PC-3 (cell line): ENCODE data around the gene SLC9A8. TPM values are rescaled to one million over a fixed set of nuclear protein-coding genes. Genes with fewer than 3 reads are reported as not detected.

ENCODE experiments used
- ATAC-seq: fragments of 200-7000 bp; cut with Tn5 transposase; 2 replicates; pipeline ENCODE4 v1.9.1; 2020; ENCODE audit warnings: mild to moderate bottlenecking, moderate library complexity
- BruUV-seq: library from RNA; stranded (reverse); fragments of 400-500 nt; replicated peaks from 2 replicates; lab custom pipeline; 2021; lab: Mats Ljungman, UMichigan
- CTCF ChIA-PET: fragments of 300-600 bp; sonication (Branson Sonifier 250); formaldehyde crosslinking; loops from one replicate; lab custom pipeline; 2022; ENCODE audit warnings: antibody characterized with exemption; lab: Charles Lee
- POLR2A ChIA-PET: fragments of 300-600 bp; sonication (Branson Sonifier 250); formaldehyde crosslinking; loops from one replicate; lab custom pipeline; 2022; ENCODE audit warnings: antibody characterized with exemption; ENCODE audit not compliant: unreplicated experiment; lab: Charles Lee
- DNase-seq: peaks from one replicate; pipeline ENCODE4 v3.0.0-alpha.2; 2015
- H2AFZ ChIP-seq: fragments of 300-600 bp; sonication (generic); 2 replicates; pipeline ENCODE4 v1.6.0; 2016; ENCODE audit warnings: antibody characterized with exemption, low read length
- H3F3A ChIP-seq: fragments of 300-600 bp; sonication (generic); one replicate; pipeline ENCODE4 v1.6.0; 2017; ENCODE audit warnings: antibody characterized with exemption, low read length, control low read depth, mild to moderate bottlenecking; ENCODE audit not compliant: unreplicated experiment
- H3K27ac ChIP-seq: fragments of 300-600 bp; sonication (generic); 2 replicates; pipeline ENCODE4 v1.5.1; 2016; ENCODE audit warnings: mild to moderate bottlenecking, low read length
- H3K27me3 ChIP-seq: fragments of 300-600 bp; sonication (generic); 2 replicates; pipeline ENCODE4 v1.6.1; 2016; ENCODE audit warnings: low read length, mixed read lengths
- H3K36me3 ChIP-seq: fragments of 300-600 bp; sonication (generic); 2 replicates; pipeline ENCODE4 v1.6.1; 2016; ENCODE audit warnings: low read depth, mixed run types, low read length, mixed read lengths
- H3K4me1 ChIP-seq: fragments of 300-600 bp; sonication (generic); 2 replicates; pipeline ENCODE4 v1.5.1; 2016; ENCODE audit warnings: low read length; ENCODE audit not compliant: insufficient read depth
- H3K4me2 ChIP-seq: fragments of 300-600 bp; sonication (generic); 2 replicates; pipeline ENCODE4 v1.6.0; 2016; ENCODE audit warnings: low read length
- H3K4me3 ChIP-seq: fragments of 300-600 bp; sonication (generic); 2 replicates; pipeline ENCODE4 v1.5.1; 2016; ENCODE audit warnings: mild to moderate bottlenecking, low read length, mixed read lengths
- H3K79me2 ChIP-seq: fragments of 300-600 bp; sonication (generic); 2 replicates; pipeline ENCODE4 v1.6.1; 2017; ENCODE audit warnings: low read length, mixed read lengths
- H3K9ac ChIP-seq: fragments of 300-600 bp; sonication (generic); 2 replicates; pipeline ENCODE4 v1.6.0; 2016; ENCODE audit warnings: mild to moderate bottlenecking, low read length
- H3K9me2 ChIP-seq: fragments of 300-600 bp; sonication (generic); replicated peaks from 2 replicates; pipeline ENCODE4 v1.6.1; 2016; ENCODE audit warnings: mixed run types, low read length, mixed read lengths
- H3K9me3 ChIP-seq: fragments of 300-600 bp; sonication (generic); 2 replicates; pipeline ENCODE4 v1.6.1; 2016; ENCODE audit warnings: low read length, mixed read lengths
- H4K20me1 ChIP-seq: fragments of 300-600 bp; sonication (generic); 2 replicates; pipeline ENCODE4 v1.6.1; 2016; ENCODE audit warnings: low read length, mixed read lengths
- EZH2 ChIP-seq: fragments of 300-600 bp; sonication (generic); IDR thresholded peaks from one replicate; pipeline ENCODE4 v1.6.1; 2017; ENCODE audit warnings: antibody characterized with exemption, mild to moderate bottlenecking, low read length; ENCODE audit not compliant: unreplicated experiment
- EZH2phosphoT487 ChIP-seq: fragments of 300-600 bp; sonication (generic); IDR thresholded peaks from 2 replicates; pipeline ENCODE4 v1.6.1; 2018; ENCODE audit warnings: mild to moderate bottlenecking, antibody characterized with exemption, low read length, borderline replicate concordance
- intact Hi-C: fragments of 100-400 bp; cut with micrococcal nuclease; formaldehyde crosslinking; loops from 2 replicates; pipeline ENCODE4 v1.9.0; 2023
- total RNA-seq: library from RNA; depleted of rRNA; stranded (reverse); fragments of >200 nt; gene quantifications from 2 replicates; pipeline ENCODE4 v1.2.3, GENCODE V29; 2014
- TF ChIP-seq, protein P1 (sequence below): fragments of 300-600 bp; sonication (generic); conservative IDR thresholded peaks from 2 replicates; pipeline ENCODE4 v1.5.1; 2017; ENCODE audit warnings: antibody characterized with exemption, low read depth, mild to moderate bottlenecking, low read length

Gene SLC9A8
- total RNA-seq, 1 experiment from 2014 or later: 13.1 TPM

DNA sequence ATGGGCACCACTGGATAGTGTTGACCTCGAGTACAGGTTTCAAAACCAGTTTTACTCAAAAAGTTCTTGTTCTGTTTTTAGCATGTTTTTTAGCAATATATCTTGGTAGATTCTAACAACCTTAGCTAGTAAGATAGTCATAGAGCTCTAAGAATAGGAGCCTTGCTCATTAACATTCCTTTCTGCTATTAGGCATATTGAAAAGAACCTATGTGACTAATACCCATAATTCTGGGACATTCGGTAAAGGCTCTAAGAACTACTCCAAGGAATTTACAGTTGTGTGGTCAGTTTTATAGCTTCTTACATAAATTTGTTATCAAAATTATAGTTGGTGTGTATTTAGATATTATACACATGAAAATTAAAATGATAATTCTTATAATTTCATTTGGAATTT, 11.6 kb downstream of the SLC9A8 start:
- no TSS peak for BruUV-seq
- H3F3A ChIP-seq: no peaks in the 10 kb centered on the region
- H3K9me3 ChIP-seq: no peaks in the 10 kb centered on the region
- no peak for TF ChIP-seq EZH2
- no peak for TF ChIP-seq EZH2phosphoT487
- TF ChIP-seq, protein P1, sequence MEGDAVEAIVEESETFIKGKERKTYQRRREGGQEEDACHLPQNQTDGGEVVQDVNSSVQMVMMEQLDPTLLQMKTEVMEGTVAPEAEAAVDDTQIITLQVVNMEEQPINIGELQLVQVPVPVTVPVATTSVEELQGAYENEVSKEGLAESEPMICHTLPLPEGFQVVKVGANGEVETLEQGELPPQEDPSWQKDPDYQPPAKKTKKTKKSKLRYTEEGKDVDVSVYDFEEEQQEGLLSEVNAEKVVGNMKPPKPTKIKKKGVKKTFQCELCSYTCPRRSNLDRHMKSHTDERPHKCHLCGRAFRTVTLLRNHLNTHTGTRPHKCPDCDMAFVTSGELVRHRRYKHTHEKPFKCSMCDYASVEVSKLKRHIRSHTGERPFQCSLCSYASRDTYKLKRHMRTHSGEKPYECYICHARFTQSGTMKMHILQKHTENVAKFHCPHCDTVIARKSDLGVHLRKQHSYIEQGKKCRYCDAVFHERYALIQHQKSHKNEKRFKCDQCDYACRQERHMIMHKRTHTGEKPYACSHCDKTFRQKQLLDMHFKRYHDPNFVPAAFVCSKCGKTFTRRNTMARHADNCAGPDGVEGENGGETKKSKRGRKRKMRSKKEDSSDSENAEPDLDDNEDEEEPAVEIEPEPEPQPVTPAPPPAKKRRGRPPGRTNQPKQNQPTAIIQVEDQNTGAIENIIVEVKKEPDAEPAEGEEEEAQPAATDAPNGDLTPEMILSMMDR: no peak
- peak; percentile 22 for DNase-seq
- H2AFZ ChIP-seq: no peak overlapping the region
- H3K27me3 ChIP-seq: no peaks in the 10 kb centered on the region
- no peaks in the 10 kb centered on the region for H4K20me1 ChIP-seq
- peak; percentile 83 for ATAC-seq
- no peak overlapping the region for H3K4me3 ChIP-seq
- H3K9me2 ChIP-seq: no peaks in the 10 kb centered on the region
- H3K4me2 ChIP-seq: no peak overlapping the region
- H3K79me2 ChIP-seq: no peaks in the 10 kb centered on the region
- CTCF ChIA-PET: interaction anchor here (0.5 kb wide), 1 partner anchor 198 kb away, joined by 3 read pairs; no protein-coding TSS in a partner anchor
- H3K36me3 ChIP-seq: peaks cover 23% of the 10 kb centered on the region
- intact Hi-C loops: loop anchor here (5.0 kb wide), 1 partner anchor 147 kb away; no protein-coding TSS in a partner anchor
- H3K27ac ChIP-seq: no peak overlapping the region
- no peak overlapping the region for H3K9ac ChIP-seq
- H3K4me1 ChIP-seq: peaks cover 14% of the 10 kb centered on the region; the same call in 1 of the 2 replicates
- POLR2A ChIA-PET: no interaction called here

DNA sequence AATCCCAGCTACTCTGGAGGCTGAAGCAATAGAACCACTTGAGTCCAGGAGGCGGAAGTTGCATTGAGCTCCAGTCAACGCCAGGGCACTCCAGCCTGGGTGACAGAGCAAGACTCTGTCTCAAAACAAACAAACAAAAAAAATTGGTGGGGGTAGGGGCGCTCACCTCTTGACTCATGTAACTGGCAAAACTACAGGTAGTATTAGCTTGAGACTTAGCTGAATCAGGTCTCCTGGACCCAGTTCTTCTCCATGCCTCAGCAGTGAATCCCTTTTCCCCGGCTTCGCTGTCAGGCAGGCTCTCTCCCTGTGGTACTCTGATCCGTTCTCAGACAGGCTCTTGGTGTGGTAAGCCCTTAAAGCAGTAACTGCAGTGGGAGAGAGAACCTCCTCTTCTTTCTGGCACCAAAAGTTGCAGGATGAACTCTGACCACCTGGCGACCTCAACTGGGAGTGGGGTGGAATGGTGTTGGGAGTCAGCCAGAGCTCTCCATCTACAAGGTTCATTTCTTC, 12.9 kb downstream of the SLC9A8 start:
- no peak overlapping the region for H3K4me2 ChIP-seq
- intact Hi-C loops: no loop called here
- H3K27ac ChIP-seq: no peak overlapping the region
- DNase-seq: peak; percentile 45
- ChIA-PET CTCF (interaction anchor here (0.6 kb wide), 1 partner anchor 129 kb away, joined by 4 read pairs; no protein-coding TSS in a partner anchor), POLR2A (interaction anchor here (0.5 kb wide), 1 partner anchor 122 kb away, joined by 3 read pairs; no protein-coding TSS in a partner anchor)
- no peaks in the 10 kb centered on the region for H3K27me3 ChIP-seq
- H3K9ac ChIP-seq: no peak overlapping the region
- H3K9me2 ChIP-seq: no peaks in the 10 kb centered on the region
- BruUV-seq: no TSS peak
- no peak for ATAC-seq
- H3K4me1 ChIP-seq: peaks cover 14% of the 10 kb centered on the region; the same call in 1 of the 2 replicates
- no peak overlapping the region for H3K4me3 ChIP-seq
- peaks cover 16% of the 10 kb centered on the region for H3K36me3 ChIP-seq
- no peaks in the 10 kb centered on the region for H3K79me2 ChIP-seq
- TF ChIP-seq, protein P1: no peak
- TF ChIP-seq EZH2 (no peak), EZH2phosphoT487 (no peak)
- no peaks in the 10 kb centered on the region for H3F3A ChIP-seq
- no peaks in the 10 kb centered on the region for H3K9me3 ChIP-seq
- H4K20me1 ChIP-seq: no peaks in the 10 kb centered on the region
- no peak overlapping the region for H2AFZ ChIP-seq
